ENCODE measurements around the gene CALD1. TPM values are rescaled to one million over a fixed set of nuclear protein-coding genes. Genes with fewer than 3 reads are reported as not detected.

Gene CALD1
- total RNA-seq, 4 donors from 2014 or later = 351 to 1,046 (median 551) TPM

DNA sequence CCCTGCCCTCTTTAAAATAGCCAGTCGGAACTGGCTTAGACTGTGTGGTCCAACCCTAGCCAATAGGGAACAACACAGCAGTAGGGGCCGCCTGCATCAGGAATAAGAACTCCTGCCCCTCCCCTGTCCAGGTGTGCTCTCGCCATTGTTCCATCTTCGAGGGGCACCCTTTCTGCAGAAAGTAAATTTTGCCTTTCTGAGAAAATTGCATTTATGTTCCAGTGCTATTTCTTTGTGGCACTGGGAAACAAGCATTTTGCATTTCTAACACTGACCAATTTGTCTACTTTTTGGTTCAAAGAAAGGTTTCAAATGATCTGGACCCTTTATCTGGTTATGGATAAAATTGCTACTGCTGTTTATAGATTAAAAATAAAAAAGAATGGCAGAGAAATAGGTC lies 116.6 kb downstream of the CALD1 start:
- no peak overlapping the region for H3K4me3 ChIP-seq

DNA sequence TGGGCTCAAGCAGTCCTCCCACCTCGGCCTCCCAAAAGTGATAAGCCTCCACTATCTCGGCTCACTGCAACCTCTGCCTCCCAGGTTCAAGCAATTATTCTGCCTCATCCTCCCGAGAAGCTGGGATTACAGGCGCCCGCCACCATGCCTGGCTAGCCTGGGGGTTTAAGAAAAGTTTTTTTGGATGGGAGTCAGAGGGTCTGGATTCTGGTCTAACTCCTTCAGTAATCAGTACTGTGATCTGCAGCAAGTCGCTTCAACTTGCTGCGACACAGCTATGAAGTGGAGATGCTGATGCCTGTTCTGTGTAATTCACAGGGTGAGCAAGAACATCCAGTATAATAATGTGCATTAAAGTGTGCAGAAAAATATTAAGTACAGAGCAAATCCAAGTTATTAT lies 118.5 kb downstream of the CALD1 start:
- Histone ChIP-seq H3K27ac (peak overlapping the region in 1 of 2 donors; percentile 48), H3K4me3 (no peak overlapping the region), H3K4me1 (peaks cover 0 to 9% of the 10 kb centered on the region in 2 donors), H3K36me3 (no peaks in the 10 kb centered on the region), H3K27me3 (no peaks in the 10 kb centered on the region), H3K9me3 (no peaks in the 10 kb centered on the region)
- DNase-seq = no peak
- no peak for TF ChIP-seq POLR2A (IDR thresholded peaks at IDR 0.05)
- TF ChIP-seq, protein P1, sequence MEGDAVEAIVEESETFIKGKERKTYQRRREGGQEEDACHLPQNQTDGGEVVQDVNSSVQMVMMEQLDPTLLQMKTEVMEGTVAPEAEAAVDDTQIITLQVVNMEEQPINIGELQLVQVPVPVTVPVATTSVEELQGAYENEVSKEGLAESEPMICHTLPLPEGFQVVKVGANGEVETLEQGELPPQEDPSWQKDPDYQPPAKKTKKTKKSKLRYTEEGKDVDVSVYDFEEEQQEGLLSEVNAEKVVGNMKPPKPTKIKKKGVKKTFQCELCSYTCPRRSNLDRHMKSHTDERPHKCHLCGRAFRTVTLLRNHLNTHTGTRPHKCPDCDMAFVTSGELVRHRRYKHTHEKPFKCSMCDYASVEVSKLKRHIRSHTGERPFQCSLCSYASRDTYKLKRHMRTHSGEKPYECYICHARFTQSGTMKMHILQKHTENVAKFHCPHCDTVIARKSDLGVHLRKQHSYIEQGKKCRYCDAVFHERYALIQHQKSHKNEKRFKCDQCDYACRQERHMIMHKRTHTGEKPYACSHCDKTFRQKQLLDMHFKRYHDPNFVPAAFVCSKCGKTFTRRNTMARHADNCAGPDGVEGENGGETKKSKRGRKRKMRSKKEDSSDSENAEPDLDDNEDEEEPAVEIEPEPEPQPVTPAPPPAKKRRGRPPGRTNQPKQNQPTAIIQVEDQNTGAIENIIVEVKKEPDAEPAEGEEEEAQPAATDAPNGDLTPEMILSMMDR (IDR thresholded peaks at IDR 0.05) = no peak
- intact Hi-C loops (cut with DNase I; ENCODE audit: low total_unique reads) = no loop called here

More for the DNA sequence above, 116.6 kb downstream of the CALD1 start:
- Histone ChIP-seq H3K36me3 (no peaks in the 10 kb centered on the region), H3K9me3 (no peaks in the 10 kb centered on the region), H3K4me1 (peaks cover under 1 to 4% of the 10 kb centered on the region in 2 donors), H3K27me3 (no peaks in the 10 kb centered on the region), H3K27ac (peak overlapping the region in 1 of 2 donors; percentile 2)
- no peak for DNase-seq
- intact Hi-C loops (cut with DNase I; ENCODE audit: low total_unique reads) = no loop called here
- TF ChIP-seq, protein P1 (IDR thresholded peaks at IDR 0.05) = no peak
- no peak for TF ChIP-seq POLR2A (IDR thresholded peaks at IDR 0.05)

DNA sequence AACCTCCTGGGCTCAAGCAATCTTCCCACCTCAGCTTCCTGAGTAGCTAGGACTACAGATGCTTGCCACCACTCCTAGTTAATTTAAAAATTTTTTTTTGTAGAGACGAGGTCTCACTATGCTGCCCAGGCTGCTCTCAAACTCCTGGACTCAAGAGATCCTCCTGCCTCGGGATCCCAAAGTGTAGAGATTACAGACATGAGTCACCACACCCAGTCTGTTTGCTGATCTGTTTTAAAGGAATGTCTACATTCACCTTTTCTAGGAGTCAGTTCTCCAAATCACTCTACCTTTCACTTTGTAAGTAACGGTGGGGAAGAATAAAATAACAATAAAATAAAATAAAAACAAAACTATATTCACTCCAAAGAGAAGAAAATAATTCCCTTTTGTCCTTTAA lies 120.3 kb downstream of the CALD1 start:
- intact Hi-C loops (cut with DNase I; ENCODE audit: low total_unique reads) = no loop called here
- Histone ChIP-seq H3K27ac (peak overlapping the region; percentile 62 to 83), H3K4me3 (no peak overlapping the region), H3K36me3 (no peaks in the 10 kb centered on the region), H3K27me3 (no peaks in the 10 kb centered on the region), H3K4me1 (peaks cover 0 to 9% of the 10 kb centered on the region in 2 donors), H3K9me3 (no peaks in the 10 kb centered on the region)
- DNase-seq = no peak
- no peak for TF ChIP-seq POLR2A (IDR thresholded peaks at IDR 0.05)

DNA sequence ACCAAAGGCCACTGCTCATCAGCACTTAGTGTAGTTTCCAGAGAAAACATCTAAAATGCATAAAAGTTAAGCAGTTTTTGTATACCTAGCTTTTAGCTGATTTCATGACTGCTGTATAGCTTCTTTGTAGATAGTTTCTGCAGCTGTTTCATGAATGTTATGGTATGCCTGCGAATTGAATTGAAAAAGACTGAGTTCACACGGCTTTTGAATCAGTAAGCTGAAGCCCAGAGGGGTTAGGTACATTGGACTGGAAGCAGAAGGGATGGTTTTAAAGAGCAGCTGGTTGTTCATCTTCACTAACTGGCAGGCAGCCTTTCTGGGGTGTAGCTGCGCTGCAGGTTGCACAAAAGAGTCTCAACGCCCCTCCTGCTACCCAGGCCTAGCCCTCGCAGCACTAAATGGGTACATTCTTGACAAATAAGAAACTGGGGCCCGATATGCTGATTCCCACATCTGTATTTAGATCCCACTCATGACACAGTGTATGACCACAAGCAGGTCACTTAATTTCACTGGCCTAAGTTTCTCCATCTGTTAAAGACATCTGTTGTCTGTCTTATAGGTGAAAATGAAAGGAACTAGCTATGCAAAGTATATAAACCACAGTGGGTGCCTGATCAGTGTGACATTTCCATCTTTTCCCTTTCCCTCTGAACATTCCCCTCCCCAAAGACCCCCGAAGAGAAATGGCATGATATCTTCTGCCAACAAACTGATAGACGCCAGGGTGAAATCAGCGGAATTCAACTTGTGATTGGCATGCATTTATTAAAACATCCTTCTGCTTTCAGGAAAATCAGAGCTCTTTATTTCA lies 120.9 kb downstream of the CALD1 start:
- H3K36me3 ChIP-seq = no peaks in the 10 kb centered on the region
- peak overlapping the region; percentile 62 to 83 for H3K27ac ChIP-seq
- no peak for TF ChIP-seq POLR2A (IDR thresholded peaks at IDR 0.05)
- TF ChIP-seq, protein P1 (IDR thresholded peaks at IDR 0.05) = no peak
- no peak for DNase-seq
- H3K9me3 ChIP-seq = no peaks in the 10 kb centered on the region
- H3K4me3 ChIP-seq = no peak overlapping the region
- H3K4me1 ChIP-seq = peaks cover 0 to 9% of the 10 kb centered on the region in 2 donors
- intact Hi-C loops (cut with DNase I; ENCODE audit: low total_unique reads) = no loop called here
- no peaks in the 10 kb centered on the region for H3K27me3 ChIP-seq

DNA sequence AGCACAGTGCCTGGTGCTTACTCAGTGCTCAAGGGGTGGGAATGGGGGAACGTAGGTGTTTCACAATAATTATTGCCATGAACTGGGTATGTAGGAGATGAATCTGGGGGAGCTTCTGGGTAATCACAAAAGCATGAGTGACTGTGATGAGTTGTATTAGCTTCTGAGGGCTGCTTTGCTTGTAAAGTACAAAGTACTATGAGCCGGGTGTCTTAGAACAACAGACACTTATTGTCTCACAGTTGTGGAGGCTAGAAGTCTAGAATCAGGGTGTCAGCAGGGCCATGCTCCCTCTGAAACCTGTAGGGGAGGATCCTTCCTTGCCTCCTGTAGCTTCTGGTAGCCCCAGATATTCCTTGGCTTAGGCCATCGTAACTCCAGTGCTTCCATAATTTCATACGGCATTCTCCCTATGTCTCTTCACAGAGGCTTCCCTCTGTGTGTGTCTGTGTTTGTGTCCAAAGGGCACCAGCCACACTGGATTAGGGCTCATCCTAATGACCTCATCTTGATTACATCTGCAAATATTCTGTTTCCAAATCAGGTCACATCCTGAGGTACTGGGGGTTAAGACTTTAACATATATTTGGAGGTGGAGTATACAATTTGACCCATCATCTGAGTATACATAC lies 122.1 kb downstream of the CALD1 start:
- intact Hi-C loops (cut with DNase I; ENCODE audit: low total_unique reads) = no loop called here
- Histone ChIP-seq H3K9me3 (no peaks in the 10 kb centered on the region), H3K27me3 (no peaks in the 10 kb centered on the region), H3K36me3 (no peaks in the 10 kb centered on the region), H3K4me1 (peaks cover 0 to 9% of the 10 kb centered on the region in 2 donors), H3K4me3 (no peak overlapping the region), H3K27ac (peak overlapping the region; percentile 62 to 83)
- no peak for DNase-seq
- no peak for TF ChIP-seq POLR2A (IDR thresholded peaks at IDR 0.05)

DNA sequence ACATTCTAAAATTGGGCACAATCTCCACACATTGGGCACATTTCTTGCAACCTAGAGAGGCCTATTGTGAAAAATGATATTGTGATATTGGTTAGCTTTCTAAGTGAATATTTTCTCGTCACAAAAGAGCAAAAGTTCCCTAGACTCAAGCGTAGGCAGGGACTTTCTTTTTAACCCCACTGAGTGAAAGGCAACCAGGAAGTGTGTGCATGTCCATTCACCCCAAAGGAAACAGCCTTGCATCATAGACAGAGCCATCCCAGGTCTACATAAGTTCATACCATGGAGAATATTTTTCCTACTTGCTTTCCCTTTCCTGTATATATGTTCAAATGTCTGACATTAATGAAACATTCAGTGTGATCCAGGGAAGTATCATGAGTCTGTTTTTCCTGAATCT lies 122.6 kb downstream of the CALD1 start:
- TF ChIP-seq POLR2A (IDR thresholded peaks at IDR 0.05) = no peak
- TF ChIP-seq, protein P1 (IDR thresholded peaks at IDR 0.05) = no peak

More for the DNA sequence above, 122.6 kb downstream of the CALD1 start:
- Histone ChIP-seq H3K36me3 (no peaks in the 10 kb centered on the region), H3K9me3 (no peaks in the 10 kb centered on the region), H3K27ac (peak overlapping the region; percentile 62 to 83), H3K27me3 (no peaks in the 10 kb centered on the region), H3K4me1 (peaks cover 0 to 9% of the 10 kb centered on the region in 2 donors), H3K4me3 (no peak overlapping the region)
- DNase-seq = no peak
- intact Hi-C loops (cut with DNase I; ENCODE audit: low total_unique reads) = no loop called here

Measured in uterus (tissue), 4 donors.